SHP77 (cell line): Measurements from ENCODE around the gene DIAPH2.

Source experiments
- DNase-seq, 2 experiments: peaks; one replicate each; lab custom pipeline; 2025; lab: John Stamatoyannopoulos, UW

DIAPH2 gene

GRCh38 chrX:97309487-97310116, 625.0 kb downstream of the DIAPH2 start:
- no peak for DNase-seq

- no peak for DNase-seq
These were observed 625.7 kb downstream of the DIAPH2 start for GRCh38 chrX:97310373-97310772.

GRCh38 chrX:97311066-97311778, 626.6 kb downstream of the DIAPH2 start:
- DNase-seq: no peak

GRCh38 chrX:97314345-97314744, 629.7 kb downstream of the DIAPH2 start:
- DNase-seq: no peak

GRCh38 chrX:97315939-97316338, 631.3 kb downstream of the DIAPH2 start:
- DNase-seq: peak; percentile 0

GRCh38 chrX:97320305-97320704, 635.7 kb downstream of the DIAPH2 start:
- no peak for DNase-seq

- DNase-seq: no peak
These were observed 637.8 kb downstream of the DIAPH2 start for GRCh38 chrX:97322401-97322800.

GRCh38 chrX:97326456-97326855, 641.8 kb downstream of the DIAPH2 start:
- no peak for DNase-seq

- no peak for DNase-seq
These were observed 644.3 kb downstream of the DIAPH2 start for GRCh38 chrX:97328853-97329390.

GRCh38 chrX:97330151-97330550, 645.5 kb downstream of the DIAPH2 start:
- no peak for DNase-seq

GRCh38 chrX:97332963-97333362, 648.3 kb downstream of the DIAPH2 start:
- no peak for DNase-seq

GRCh38 chrX:97334850-97335249, 650.2 kb downstream of the DIAPH2 start:
- DNase-seq: no peak

- no peak for DNase-seq
These were observed 660.1 kb downstream of the DIAPH2 start for GRCh38 chrX:97344724-97345123.

GRCh38 chrX:97358941-97359340, 674.3 kb downstream of the DIAPH2 start:
- DNase-seq: no peak

GRCh38 chrX:97363843-97364242, 679.2 kb downstream of the DIAPH2 start:
- DNase-seq: no peak

- no peak for DNase-seq
These were observed 681.6 kb downstream of the DIAPH2 start for GRCh38 chrX:97366237-97366636.

- DNase-seq: no peak
These were observed 682.5 kb downstream of the DIAPH2 start for GRCh38 chrX:97367125-97367524.

- no peak for DNase-seq
These were observed 685.3 kb downstream of the DIAPH2 start for GRCh38 chrX:97369947-97370346.

- DNase-seq: no peak
These were observed 687.5 kb downstream of the DIAPH2 start for GRCh38 chrX:97372001-97372766.

GRCh38 chrX:97374266-97374665, 689.6 kb downstream of the DIAPH2 start:
- no peak for DNase-seq

GRCh38 chrX:97380200-97380599, 695.6 kb downstream of the DIAPH2 start:
- DNase-seq: no peak

GRCh38 chrX:97384685-97385084, 700.0 kb downstream of the DIAPH2 start:
- no peak for DNase-seq

GRCh38 chrX:97387004-97387403, 702.4 kb downstream of the DIAPH2 start:
- DNase-seq: no peak
